ENCODE measurements around the gene CDRT4. TPM values are rescaled to one million over a fixed set of nuclear protein-coding genes. Genes with fewer than 3 reads are reported as not detected.
A peak's percentile ranks its signal among the peaks of the same experiment; 100 is the strongest.

CDRT4 gene
- total and polyA plus RNA-seq, 4 donors: 2.3 to 19.5 (median 16.3) TPM

GRCh38 chr17:15456972-15457722, 10.3 kb downstream of the CDRT4 start:
- peak; percentile 78 for ATAC-seq (ENCODE audit: low FRiP score)
- H3K27ac ChIP-seq (ENCODE audit: low read depth in 1 of 2, low read length in 2 of 2): peak overlapping the region; percentile 31 to 83
- peaks cover 0 to 2% of the 10 kb centered on the region in 2 donors for H3K36me3 ChIP-seq (ENCODE audit: control insufficient read depth in 1 of 2, insufficient read depth in 2 of 2, low read length in 1 of 2)
- no peaks in the 10 kb centered on the region for H3K27me3 ChIP-seq (ENCODE audit: control insufficient read depth in 1 of 2, insufficient read depth in 2 of 2, low read length in 1 of 2)
- H3K9me3 ChIP-seq (ENCODE audit: control insufficient read depth, low read length): peaks cover 1% of the 10 kb centered on the region
- peaks cover 0 to 5% of the 10 kb centered on the region in 2 donors for H3K4me1 ChIP-seq (ENCODE audit: control insufficient read depth in 1 of 2, insufficient read depth in 2 of 2, low read length in 2 of 2)
- intact Hi-C loops (cut with DNase I): loop anchor here in 1 of 2 donors (5.0 kb wide), 1 partner anchor 45 kb away; no protein-coding TSS in a partner anchor
- no peak overlapping the region for H3K4me3 ChIP-seq (ENCODE audit: low read length in 2 of 2)
- WGBS, 2 donors: 17 to 21% methylated on average over 16 of the region's 16 CpGs
- peak; percentile 71 to 79 for DNase-seq

- H3K27ac ChIP-seq (ENCODE audit: low read depth in 1 of 2, low read length in 2 of 2): peak overlapping the region in 1 of 2 donors; percentile 60
- no peak overlapping the region for H3K4me3 ChIP-seq (ENCODE audit: low read length in 2 of 2)
- WGBS, 2 donors: 66 to 70% methylated on average over 6 of the region's 6 CpGs
- peaks cover 0 to 2% of the 10 kb centered on the region in 2 donors for H3K36me3 ChIP-seq (ENCODE audit: control insufficient read depth in 1 of 2, insufficient read depth in 2 of 2, low read length in 1 of 2)
- peak; percentile 11 for ATAC-seq (ENCODE audit: low FRiP score)
- intact Hi-C loops (cut with DNase I): loop anchor here in 1 of 2 donors (5.0 kb wide), 1 partner anchor 44 kb away; no protein-coding TSS in a partner anchor
- peaks cover 0 to 5% of the 10 kb centered on the region in 2 donors for H3K4me1 ChIP-seq (ENCODE audit: control insufficient read depth in 1 of 2, insufficient read depth in 2 of 2, low read length in 2 of 2)
- DNase-seq: no peak
- no peaks in the 10 kb centered on the region for H3K27me3 ChIP-seq (ENCODE audit: control insufficient read depth in 1 of 2, insufficient read depth in 2 of 2, low read length in 1 of 2)
- H3K9me3 ChIP-seq (ENCODE audit: control insufficient read depth, low read length): peaks cover 1% of the 10 kb centered on the region
Observed at GRCh38 chr17:15456496-15456895, 10.9 kb downstream of the CDRT4 start.

- no peak overlapping the region for H3K4me3 ChIP-seq (ENCODE audit: low read length in 2 of 2)
- DNase-seq: no peak
- peaks cover 0 to 2% of the 10 kb centered on the region in 2 donors for H3K36me3 ChIP-seq (ENCODE audit: control insufficient read depth in 1 of 2, insufficient read depth in 2 of 2, low read length in 1 of 2)
- no peak overlapping the region for H3K27ac ChIP-seq (ENCODE audit: low read depth in 1 of 2, low read length in 2 of 2)
- intact Hi-C loops (cut with DNase I): no loop called here
- H3K4me1 ChIP-seq (ENCODE audit: control insufficient read depth in 1 of 2, insufficient read depth in 2 of 2, low read length in 2 of 2): peaks cover 0 to 5% of the 10 kb centered on the region in 2 donors
- no peaks in the 10 kb centered on the region for H3K27me3 ChIP-seq (ENCODE audit: control insufficient read depth in 1 of 2, insufficient read depth in 2 of 2, low read length in 1 of 2)
- no peak for ATAC-seq (ENCODE audit: low FRiP score)
- H3K9me3 ChIP-seq (ENCODE audit: control insufficient read depth, low read length): peaks cover 1% of the 10 kb centered on the region
- 74 to 78% methylated on average over 5 of the region's 5 CpGs for WGBS, 2 donors
Observed at GRCh38 chr17:15454346-15454745, 13.1 kb downstream of the CDRT4 start.

- DNase-seq (no peak), ATAC-seq (ENCODE audit: low FRiP score) (no peak)
- Histone ChIP-seq H3K27me3 (ENCODE audit: control insufficient read depth in 1 of 2, insufficient read depth in 2 of 2, low read length in 1 of 2) (no peaks in the 10 kb centered on the region), H3K9me3 (ENCODE audit: control insufficient read depth, low read length) (peaks cover 1% of the 10 kb centered on the region), H3K36me3 (ENCODE audit: control insufficient read depth in 1 of 2, insufficient read depth in 2 of 2, low read length in 1 of 2) (peaks cover 0 to 2% of the 10 kb centered on the region in 2 donors), H3K4me3 (ENCODE audit: low read length in 2 of 2) (no peak overlapping the region), H3K4me1 (ENCODE audit: control insufficient read depth in 1 of 2, insufficient read depth in 2 of 2, low read length in 2 of 2) (peaks cover 0 to 5% of the 10 kb centered on the region in 2 donors), H3K27ac (ENCODE audit: low read depth in 1 of 2, low read length in 2 of 2) (no peak overlapping the region)
- WGBS, 2 donors: 67 to 75% methylated on average over 3 of the region's 3 CpGs
- intact Hi-C loops (cut with DNase I): no loop called here
Observed at GRCh38 chr17:15453782-15454181, 13.6 kb downstream of the CDRT4 start.

GRCh38 chr17:15453246-15453645, 14.2 kb downstream of the CDRT4 start:
- WGBS, 2 donors: 83 to 87% methylated on average over 4 of the region's 4 CpGs

GRCh38 chr17:15452746-15453145, 14.7 kb downstream of the CDRT4 start:
- no peak for ATAC-seq (ENCODE audit: low FRiP score)
- H3K36me3 ChIP-seq (ENCODE audit: control insufficient read depth in 1 of 2, insufficient read depth in 2 of 2, low read length in 1 of 2): peaks cover 0 to 2% of the 10 kb centered on the region in 2 donors
- H3K4me3 ChIP-seq (ENCODE audit: low read length in 2 of 2): no peak overlapping the region
- H3K4me1 ChIP-seq (ENCODE audit: control insufficient read depth in 1 of 2, insufficient read depth in 2 of 2, low read length in 2 of 2): peaks cover 0 to 2% of the 10 kb centered on the region in 2 donors
- intact Hi-C loops (cut with DNase I): no loop called here
- 26 to 60% methylated on average over 1 of the region's 1 CpG for WGBS, 2 donors
- no peak for DNase-seq
- H3K27me3 ChIP-seq (ENCODE audit: control insufficient read depth in 1 of 2, insufficient read depth in 2 of 2, low read length in 1 of 2): no peaks in the 10 kb centered on the region
- peaks cover 1% of the 10 kb centered on the region for H3K9me3 ChIP-seq (ENCODE audit: control insufficient read depth, low read length)
- H3K27ac ChIP-seq (ENCODE audit: low read depth in 1 of 2, low read length in 2 of 2): no peak overlapping the region

More at GRCh38 chr17:15453246-15453645, 14.2 kb downstream of the CDRT4 start:
- ATAC-seq (ENCODE audit: low FRiP score) (no peak), DNase-seq (no peak)
- Histone ChIP-seq H3K9me3 (ENCODE audit: control insufficient read depth, low read length) (peaks cover 1% of the 10 kb centered on the region), H3K27me3 (ENCODE audit: control insufficient read depth in 1 of 2, insufficient read depth in 2 of 2, low read length in 1 of 2) (no peaks in the 10 kb centered on the region), H3K27ac (ENCODE audit: low read depth in 1 of 2, low read length in 2 of 2) (no peak overlapping the region), H3K4me3 (ENCODE audit: low read length in 2 of 2) (no peak overlapping the region), H3K36me3 (ENCODE audit: control insufficient read depth in 1 of 2, insufficient read depth in 2 of 2, low read length in 1 of 2) (peaks cover 0 to 2% of the 10 kb centered on the region in 2 donors), H3K4me1 (ENCODE audit: control insufficient read depth in 1 of 2, insufficient read depth in 2 of 2, low read length in 2 of 2) (peaks cover 0 to 5% of the 10 kb centered on the region in 2 donors)
- intact Hi-C loops (cut with DNase I): no loop called here

- Histone ChIP-seq H3K4me3 (ENCODE audit: low read length in 2 of 2) (no peak overlapping the region), H3K36me3 (ENCODE audit: control insufficient read depth in 1 of 2, insufficient read depth in 2 of 2, low read length in 1 of 2) (peaks cover 0 to 2% of the 10 kb centered on the region in 2 donors), H3K4me1 (ENCODE audit: control insufficient read depth in 1 of 2, insufficient read depth in 2 of 2, low read length in 2 of 2) (no peaks in the 10 kb centered on the region), H3K9me3 (ENCODE audit: control insufficient read depth, low read length) (peaks cover 1% of the 10 kb centered on the region), H3K27ac (ENCODE audit: low read depth in 1 of 2, low read length in 2 of 2) (no peak overlapping the region), H3K27me3 (ENCODE audit: control insufficient read depth in 1 of 2, insufficient read depth in 2 of 2, low read length in 1 of 2) (no peaks in the 10 kb centered on the region)
- DNase-seq (no peak), ATAC-seq (ENCODE audit: low FRiP score) (no peak)
- intact Hi-C loops (cut with DNase I): no loop called here
- WGBS, 2 donors: 85% methylated on average over 3 of the region's 3 CpGs
Observed at GRCh38 chr17:15451680-15452079, 15.7 kb downstream of the CDRT4 start.

GRCh38 chr17:15448580-15448956, 18.9 kb downstream of the CDRT4 start:
- ATAC-seq (ENCODE audit: low FRiP score) (no peak), DNase-seq (no peak)
- WGBS, 2 donors: 97 to 98% methylated on average over 7 of the region's 7 CpGs
- Histone ChIP-seq H3K4me1 (ENCODE audit: control insufficient read depth in 1 of 2, insufficient read depth in 2 of 2, low read length in 2 of 2) (no peaks in the 10 kb centered on the region), H3K4me3 (ENCODE audit: low read length in 2 of 2) (no peak overlapping the region), H3K36me3 (ENCODE audit: control insufficient read depth in 1 of 2, insufficient read depth in 2 of 2, low read length in 1 of 2) (peaks cover under 1 to 2% of the 10 kb centered on the region in 2 donors), H3K9me3 (ENCODE audit: control insufficient read depth, low read length) (no peaks in the 10 kb centered on the region), H3K27ac (ENCODE audit: low read depth in 1 of 2, low read length in 2 of 2) (no peak overlapping the region), H3K27me3 (ENCODE audit: control insufficient read depth in 1 of 2, insufficient read depth in 2 of 2, low read length in 1 of 2) (no peaks in the 10 kb centered on the region)
- intact Hi-C loops (cut with DNase I): no loop called here
